Eye (tissue), 1 donor: ENCODE results near the gene ZMYM2.
"Not testable (repeated sequence)": the region's sequence is repeated elsewhere in the genome, so short reads cannot be mapped to it uniquely, and the experiment has no call there.

Source experiments
- DNase-seq: peaks from one replicate; pipeline ENCODE4 v3.0.0-alpha.2; 2015

Gene ZMYM2

DNA sequence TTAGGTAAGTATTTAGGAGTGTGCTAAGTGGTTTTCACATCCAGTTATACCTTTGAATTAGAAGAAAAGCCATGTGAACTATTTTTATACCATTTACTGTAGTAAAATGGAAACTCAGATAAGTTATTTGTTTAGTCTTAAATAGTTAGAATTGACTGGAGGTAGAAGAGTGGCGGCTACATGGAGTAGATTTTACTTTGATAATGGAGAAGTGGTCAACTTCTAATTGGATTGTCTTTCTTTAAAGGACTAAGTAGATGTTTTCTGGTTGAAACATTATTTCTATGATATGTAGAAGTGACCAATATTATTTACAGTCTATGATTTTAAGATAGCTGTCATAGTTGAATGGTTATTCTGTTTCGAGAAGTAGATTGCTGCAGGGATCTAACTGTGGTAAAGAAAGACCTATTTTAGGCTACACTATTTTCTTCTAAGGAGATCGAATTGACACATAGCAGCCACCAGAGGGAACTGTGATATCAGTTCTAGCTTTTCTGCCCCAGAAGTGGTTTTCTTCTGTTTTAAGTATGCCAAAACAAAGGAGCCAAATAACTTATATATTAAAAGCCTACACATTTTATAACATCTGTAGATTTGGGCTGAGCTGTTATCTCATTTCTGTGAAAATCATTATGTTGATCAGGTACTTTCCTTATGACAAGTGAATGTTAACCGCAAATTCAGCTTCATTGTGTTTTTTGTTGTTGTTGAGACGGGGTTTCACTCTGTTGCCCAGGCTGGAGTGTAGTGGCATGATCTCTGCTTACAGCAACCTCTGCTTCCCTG, 26.1 kb downstream of the ZMYM2 start:
- DNase-seq: peak; percentile 29

DNA sequence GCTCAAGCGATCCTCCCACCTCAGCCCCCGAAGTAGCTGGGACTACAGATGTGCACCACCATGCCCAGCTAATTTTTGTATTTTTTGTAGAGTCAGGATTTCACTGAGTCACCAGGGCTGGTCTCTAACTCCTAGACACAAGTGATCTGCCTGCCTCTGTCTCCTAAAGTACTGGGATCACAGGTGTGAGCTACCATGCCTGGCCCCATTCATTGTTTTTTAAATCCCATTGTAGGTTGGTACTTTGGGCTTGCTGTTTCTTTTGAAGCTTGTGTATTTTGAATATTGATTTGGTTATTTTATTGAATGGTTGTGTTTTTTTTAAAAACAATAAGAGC, 26.7 kb downstream of the ZMYM2 start:
- no peak for DNase-seq

DNA sequence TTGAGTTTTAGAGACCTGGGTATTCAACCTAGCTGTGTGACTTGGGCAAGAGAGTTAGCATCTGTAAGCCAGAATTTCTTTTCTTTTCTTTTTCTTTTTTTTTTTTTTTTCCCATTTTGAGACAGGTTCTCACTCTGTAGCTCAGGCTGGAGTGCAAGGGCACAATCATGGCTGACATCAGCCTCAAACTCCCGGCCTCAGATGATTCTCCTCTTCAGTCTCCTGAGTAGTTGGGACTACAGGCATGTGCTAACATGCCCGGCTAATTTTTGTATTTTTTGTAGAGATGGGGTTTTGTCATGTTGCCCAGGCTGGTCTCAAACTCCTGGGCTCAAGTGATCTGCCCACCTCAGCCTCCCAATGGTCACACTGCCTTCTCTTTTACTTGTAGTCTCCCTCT, 33.0 kb downstream of the ZMYM2 start:
- DNase-seq: no peak

DNA sequence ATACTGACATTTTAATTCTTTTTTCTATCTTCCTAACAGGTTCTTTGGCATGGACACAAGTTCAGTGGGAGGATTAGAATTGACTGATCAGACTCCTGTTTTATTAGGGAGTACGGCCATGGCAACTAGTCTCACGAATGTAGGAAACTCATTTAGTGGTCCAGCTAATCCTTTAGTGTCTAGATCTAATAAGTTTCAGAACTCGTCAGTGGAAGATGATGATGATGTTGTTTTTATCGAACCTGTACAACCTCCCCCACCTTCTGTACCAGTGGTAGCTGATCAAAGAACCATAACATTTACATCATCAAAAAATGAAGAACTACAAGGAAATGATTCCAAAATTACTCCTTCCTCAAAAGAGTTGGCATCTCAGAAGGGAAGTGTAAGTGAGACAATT, 34.5 kb downstream of the ZMYM2 start:
- no peak for DNase-seq

DNA sequence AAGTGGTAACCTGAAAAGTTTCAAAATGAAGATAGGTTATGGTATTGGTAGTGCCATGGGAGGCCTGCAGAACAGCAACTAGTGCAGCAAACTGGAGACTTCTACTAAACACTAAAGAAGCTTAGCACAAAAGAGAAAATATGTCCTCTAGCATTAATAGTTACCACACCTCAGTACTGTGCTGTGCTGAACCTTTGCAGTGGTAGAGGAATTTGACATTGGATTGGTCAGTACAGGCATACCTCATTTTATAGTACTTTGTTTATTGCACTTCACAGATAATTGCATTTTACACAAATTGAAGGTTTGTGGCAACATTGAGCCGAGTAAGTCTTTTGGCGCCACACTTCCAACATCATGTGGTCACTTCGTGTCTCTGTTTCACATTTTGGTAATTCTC, 40.4 kb downstream of the ZMYM2 start:
- DNase-seq: no peak

DNA sequence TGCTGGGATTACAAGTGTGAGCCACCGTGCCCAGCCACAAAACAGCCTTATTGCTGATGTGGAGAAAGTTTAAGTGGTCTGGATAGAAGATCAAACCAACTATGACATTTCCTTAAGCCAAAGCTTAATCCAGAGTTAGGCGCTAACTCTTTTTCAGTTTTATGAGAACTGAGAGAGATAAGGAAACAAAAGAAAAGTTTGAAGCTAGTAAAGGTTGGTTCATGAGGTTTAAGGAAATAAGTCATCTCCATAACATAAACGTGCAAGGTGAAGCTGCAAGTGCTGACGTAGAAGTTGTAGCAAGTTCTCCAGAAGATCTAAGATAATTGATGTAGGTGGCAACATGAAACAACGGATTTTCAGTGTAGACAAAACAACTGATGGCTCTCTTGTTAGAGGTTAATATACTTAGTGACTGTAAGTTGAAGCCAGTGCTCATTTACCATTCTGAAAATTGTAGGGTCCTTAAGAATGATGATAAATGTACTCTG, 41.6 kb downstream of the ZMYM2 start:
- no peak for DNase-seq

DNA sequence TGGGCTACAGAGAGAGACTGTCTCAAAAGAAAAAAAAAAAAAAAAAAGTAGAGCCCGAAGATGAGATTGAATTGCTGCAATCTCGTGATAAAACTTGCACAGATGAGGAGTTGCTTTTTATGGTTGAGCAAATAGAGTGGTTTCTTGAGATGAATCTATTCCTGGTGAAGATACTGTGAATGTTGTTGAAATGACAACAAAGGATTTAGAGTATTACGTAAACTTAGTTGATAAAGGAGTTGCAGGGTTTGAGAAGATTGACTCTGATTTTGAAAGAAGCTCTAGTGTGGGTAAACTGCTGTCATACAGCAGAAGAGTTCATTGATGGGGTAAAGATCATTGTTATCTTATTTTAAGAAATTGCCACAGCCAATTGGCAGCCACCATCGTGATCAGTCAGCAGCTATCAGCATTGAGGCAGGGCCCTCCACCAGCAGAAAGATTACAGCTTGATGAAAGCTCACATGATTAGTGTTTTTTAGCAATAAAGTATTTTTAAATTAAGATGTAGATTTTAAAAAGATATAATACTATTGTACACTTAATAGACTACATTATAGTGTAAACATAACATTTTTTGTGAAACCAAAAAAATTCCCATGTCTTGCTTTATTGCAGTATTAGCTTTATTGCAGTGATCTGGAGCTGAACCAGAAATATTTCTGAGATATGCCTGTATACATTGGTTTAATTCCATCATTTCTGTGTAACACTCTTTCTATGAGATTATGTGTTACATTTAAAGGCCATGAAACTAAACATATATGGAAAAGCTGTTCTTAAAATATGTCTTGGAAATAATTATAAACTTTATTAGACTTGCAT, 43.1 kb downstream of the ZMYM2 start:
- no peak for DNase-seq

DNA sequence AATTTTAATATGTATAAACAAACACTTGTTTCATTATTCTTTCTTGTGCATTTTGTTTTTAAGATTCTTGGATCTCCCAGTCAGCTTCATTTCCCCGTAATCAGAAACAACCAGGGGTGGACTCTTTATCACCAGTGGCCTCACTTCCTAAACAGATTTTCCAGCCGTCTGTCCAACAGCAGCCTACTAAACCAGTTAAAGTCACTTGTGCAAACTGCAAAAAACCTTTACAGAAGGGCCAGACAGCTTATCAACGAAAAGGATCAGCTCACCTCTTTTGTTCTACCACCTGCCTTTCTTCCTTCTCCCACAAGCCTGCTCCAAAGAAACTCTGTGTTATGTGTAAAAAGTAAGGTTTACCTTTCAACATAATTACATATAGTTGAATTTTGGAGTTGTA, 44.3 kb downstream of the ZMYM2 start:
- no peak for DNase-seq

DNA sequence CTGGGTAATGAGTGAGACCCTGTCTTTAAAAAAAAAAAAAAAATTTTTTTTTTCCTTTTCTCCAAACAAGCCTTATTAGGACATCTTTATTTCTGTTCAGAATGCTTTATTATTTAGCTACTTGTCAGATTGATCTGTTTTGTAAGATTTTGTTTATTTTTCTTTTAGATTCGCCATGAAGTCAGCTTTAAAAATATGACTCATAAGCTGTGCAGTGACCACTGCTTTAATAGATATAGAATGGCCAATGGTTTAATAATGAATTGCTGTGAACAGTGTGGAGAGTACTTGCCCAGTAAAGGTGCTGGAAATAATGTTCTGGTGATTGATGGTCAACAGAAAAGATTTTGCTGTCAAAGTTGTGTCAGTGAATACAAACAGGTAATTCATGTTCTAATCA, 47.7 kb downstream of the ZMYM2 start:
- DNase-seq: no peak

DNA sequence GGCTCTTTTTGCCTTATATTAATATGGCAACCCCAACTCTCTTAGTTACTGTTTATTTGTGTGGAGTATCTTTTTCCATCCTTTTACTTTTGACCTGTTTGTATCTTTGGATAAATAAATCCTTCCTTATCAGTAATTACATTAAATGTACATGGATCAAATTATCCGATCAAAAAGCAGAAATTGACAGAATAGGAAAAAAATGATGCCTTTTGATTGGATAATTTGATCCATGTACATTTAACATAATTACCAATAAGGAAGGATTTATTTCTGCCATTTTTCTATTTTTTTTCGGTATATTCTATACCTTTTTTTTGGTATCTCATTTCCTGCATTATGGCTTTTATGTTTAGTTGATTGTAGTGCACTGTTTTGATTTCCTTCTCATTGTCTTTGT, 57.2 kb downstream of the ZMYM2 start:
- peak; percentile 30 for DNase-seq

DNA sequence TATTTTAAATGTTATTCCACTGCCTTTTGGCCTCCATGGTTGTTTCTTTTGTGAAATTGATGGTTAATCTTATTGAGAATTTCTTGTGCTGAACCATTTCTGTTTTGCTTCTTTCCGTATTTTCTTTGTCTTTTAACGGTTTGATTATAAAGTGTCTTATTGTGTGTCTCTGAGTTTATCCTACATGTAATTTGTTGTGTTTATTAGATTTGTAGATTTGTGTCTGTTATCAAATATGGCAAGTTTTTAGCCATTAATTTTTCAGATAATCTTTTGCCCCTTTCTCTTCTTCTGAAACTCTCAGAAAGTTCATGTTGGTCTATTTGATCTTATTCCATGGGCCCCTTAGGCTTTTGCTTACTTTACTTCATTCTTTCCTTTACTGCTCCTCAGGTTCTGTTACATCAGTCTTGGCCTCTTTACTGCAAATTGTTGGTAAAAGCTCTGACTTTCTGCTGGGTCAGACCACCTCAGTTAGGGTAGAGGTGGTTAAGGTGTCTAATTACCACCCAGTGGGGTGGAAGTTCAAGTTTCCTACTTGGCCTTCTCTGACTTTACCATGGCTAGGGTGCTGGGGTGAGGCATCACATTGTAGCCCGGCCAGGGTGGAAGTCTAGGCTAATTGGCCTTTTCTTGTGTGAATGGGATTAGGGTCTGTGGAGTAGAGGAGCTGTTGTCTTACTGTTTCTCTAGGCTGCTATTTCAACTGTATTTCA, 58.3 kb downstream of the ZMYM2 start:
- no peak for DNase-seq

DNA sequence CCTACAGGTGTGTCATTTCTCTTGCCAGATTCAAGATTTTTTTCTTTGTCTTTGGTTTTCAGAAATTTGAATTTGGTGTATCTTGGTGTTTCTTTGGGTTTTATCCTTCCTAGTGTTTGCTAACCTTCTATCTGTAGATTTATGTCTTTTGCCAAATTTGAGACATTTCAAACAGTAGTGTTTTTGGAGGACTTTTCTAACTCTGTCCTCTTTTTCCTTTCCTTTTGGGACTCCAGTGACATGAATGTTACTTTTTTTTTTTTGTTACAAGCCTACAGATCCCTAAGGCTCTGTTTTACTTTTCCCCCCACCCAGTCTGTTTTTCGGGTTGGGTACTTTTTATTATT, 58.8 kb downstream of the ZMYM2 start:
- DNase-seq: no peak

DNA sequence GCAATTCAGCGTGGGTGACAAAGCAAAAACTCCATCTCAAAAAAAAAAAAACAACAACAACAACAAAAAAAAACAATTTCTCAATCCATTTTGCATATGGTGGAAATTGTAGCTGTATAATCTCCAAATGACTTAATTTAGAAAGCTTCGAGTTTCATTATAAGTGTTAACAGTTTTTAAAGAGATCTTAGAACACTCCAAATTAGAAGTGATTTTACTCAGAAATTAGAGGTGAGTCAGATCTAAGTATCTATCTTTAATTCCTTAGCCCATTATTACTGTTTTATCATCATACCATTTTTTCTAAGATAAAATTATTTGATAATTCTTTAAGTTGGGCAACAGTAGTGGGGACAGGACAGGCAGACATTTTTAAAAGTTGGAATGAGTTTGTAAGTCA, 60.5 kb downstream of the ZMYM2 start:
- no peak for DNase-seq

DNA sequence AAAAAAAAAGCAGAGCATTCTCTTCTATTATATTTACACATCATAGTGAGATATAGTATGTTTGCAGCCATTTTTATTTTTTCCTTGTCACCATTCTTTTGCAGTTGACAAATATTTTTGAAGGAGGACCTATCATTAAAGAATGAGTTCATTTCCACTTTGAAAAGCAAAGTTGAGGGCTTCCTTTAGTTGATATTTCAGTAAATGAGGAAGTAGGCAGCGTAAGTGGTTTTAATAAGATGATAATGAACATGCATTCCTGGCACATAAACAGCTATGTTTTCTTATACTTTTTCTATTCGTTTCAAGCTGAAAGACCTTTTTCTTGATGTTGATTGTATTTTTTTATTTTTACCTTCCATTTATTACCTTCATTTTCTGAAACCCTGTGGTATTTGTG, 66.2 kb downstream of the ZMYM2 start:
- DNase-seq: no peak

DNA sequence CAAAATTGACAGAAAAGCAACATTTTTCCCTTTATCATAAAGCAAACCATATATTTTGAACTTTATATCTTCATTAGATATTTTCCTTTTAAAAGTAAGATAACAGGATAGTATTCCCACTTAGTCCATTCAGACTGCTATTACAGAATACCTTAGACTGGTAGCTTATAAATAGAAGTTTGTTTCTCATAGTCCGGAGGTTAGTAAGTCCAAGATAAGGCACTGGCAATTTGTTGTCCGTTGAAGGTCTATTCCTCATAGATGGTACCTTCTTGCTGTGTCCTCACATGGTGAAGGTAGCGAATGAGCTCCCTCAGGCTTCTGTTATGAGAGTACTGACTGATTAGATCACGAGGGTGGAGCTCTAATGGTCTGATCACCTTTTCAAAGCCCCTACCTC, 70.4 kb downstream of the ZMYM2 start:
- DNase-seq: no peak

DNA sequence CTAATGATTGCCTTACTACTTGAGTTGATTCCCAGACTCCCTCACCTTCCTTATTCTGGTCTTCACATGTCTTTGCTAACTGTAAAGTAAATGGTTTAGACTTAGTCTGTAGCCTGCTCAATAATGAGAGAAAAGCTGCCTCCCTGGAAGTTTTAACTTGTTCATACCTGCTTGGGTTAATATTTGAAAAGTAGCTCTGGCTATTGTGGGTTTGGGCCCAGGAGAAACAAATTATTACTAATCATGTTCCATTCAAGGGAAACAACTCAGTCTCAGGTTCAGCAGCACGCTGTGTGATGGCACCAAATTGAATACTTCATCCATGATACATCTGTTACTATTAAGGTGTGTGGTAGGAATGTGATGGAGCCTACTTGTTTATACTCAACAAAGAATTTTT, 75.0 kb downstream of the ZMYM2 start:
- DNase-seq: no peak

DNA sequence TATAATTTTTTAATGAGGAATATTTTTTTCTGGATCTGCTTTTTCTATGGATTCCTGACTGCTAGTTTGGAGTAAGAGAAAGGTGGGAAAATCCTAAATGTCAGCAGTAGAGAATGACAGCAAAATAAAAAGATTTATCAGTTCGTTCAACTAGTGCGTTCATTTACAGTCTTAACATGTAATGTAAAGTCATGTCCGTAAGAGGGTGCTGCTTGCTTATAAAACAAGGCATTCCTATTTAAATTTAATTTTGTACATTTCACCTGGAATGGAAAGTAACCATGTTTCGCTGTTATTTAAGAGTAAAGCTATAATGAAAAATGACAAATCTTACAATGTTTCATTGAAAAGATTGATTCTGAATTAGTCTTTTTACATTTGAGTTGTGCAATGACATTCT, 76.6 kb downstream of the ZMYM2 start:
- no peak for DNase-seq

DNA sequence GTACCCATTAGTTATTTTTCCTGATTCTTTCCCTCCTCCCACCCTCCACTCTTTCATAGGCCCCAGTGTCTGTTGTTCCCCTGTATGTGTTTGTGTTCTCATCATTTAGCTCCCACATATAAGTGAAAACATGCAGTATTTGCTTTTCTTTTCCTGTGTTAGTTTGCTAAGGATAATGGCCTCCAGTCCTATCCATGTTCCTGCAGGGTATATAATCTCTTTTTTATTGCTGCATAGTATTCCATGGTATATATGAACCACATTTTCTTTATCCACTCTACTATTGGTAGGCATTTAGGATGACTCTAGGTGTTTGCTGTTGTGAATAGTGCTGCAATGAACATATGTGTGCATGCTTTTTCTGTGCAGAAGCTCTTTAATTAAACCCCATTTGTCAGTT, 79.4 kb downstream of the ZMYM2 start:
- no peak for DNase-seq

DNA sequence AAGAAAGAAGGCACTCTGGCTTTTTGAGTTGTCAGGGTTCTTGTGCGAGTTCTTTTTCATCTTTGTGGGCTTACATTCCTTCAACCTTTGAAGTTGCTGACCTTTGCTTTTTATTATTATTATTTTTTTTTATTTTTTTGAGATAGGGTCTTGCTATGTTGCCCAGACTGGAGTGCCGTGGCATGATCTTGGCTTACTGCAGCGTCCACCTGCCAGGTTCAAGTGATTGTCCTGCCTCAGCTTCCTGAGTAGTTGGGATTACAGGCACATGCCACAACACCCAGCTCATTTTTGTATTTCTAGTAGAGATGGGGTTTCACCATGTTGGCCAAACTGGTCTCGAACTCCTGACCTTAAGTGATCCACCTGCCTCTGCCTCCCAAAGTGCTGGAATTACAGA, 84.1 kb downstream of the ZMYM2 start:
- not testable (repeated sequence) for DNase-seq

DNA sequence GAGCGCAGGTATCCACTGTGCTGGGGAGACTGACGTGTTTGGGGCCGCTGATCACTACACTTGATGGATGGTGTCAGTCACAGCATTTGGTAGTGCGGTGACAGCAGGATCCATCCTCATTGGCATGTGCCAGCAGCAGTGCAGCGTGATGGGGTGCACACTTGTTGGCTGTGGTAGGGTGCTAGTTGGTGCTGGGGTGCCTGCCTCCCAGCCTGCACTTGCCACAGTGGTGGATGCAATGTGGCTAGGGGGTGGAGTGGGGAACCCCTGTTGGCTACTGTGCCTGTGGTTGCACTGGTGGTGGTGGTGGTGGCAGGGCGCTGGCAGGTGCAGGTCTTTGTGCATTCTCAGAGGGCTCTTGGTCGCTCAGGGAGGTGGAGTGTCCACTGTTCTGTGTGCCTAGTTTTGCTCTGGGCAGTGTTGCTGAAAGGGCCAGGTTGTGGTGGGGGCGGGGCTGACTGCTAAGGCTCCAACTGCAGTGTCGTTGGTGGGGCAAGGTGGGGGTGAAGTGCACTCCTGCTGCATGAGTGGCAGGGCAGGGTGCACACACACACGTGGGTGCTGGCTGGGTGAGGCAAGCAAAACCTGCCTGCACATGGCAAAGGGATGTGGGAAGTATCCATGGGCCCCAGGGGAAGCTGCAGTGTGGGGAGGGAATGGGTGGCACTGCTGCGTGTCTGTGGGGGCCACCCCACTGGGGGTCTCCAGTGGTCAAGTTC, 84.8 kb downstream of the ZMYM2 start:
- no peak for DNase-seq

DNA sequence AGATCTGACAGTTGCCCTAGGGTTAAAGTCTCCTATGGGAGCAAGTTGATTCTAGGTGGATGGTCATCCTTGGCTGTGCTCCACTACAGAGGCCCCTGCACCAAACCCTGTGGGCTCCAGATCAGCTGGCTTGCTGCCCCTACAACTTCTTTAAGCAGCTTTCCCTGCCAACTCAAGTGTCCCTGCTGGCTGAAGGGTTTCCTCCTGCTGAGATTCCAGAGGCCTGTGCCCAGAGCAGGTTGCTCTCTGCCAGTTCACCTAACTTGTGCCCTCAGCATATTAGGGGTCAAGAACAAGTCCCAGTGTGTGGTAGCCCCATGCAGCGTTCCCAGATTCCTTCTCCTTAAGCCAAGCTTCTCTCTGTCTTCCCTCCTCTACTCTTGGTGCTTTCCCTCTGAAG, 85.6 kb downstream of the ZMYM2 start:
- DNase-seq: no peak

DNA sequence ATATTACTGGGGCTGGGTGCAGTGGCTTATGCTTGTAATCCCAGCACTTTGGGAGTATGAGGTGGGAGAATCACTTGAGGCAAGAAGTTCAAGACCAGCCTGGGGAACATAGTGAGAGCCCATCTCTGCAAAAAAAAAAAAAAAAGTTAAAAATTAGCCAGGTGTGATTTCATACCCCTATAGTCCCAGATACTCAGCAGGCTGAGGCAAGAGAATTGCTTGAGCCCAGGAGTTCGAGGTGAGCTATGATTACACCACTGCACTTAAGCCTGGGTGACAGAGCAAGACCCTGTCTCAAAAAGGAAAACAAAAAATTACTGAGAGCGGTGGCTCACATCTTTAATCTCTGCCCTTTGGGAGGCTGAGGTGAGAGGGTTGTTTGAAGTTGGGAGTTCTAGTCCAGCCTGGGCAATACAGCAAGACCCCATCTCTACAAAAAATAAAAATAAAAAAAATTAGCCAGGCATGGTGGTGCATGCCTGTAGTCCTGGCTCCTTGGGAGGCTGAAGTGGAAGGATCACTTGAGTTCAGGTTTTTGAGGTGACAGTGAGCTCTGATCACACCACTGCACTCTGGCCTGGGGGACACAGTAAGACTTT, 87.5 kb downstream of the ZMYM2 start:
- no peak for DNase-seq
